BLaER1 (cell line): ENCODE results near the gene BRD1.
A peak's percentile ranks its signal among the peaks of the same experiment; 100 is the strongest.
"Not testable (repeated sequence)": the region's sequence is repeated elsewhere in the genome, so short reads cannot be mapped to it uniquely, and the experiment has no call there.

Experiments
- H3K27ac ChIP-seq: shearing (Covaris generic); formaldehyde crosslinking; 2 replicates; pipeline ENCODE4 v1.8.1; 2022
- H3K27me3 ChIP-seq: shearing (Covaris generic); formaldehyde crosslinking; 2 replicates; pipeline ENCODE4 v1.8.1; 2022
- H3K36me3 ChIP-seq: shearing (Covaris generic); formaldehyde crosslinking; 2 replicates; pipeline ENCODE4 v1.8.1; 2022
- H3K4me1 ChIP-seq: shearing (Covaris generic); formaldehyde crosslinking; 2 replicates; pipeline ENCODE4 v1.8.1; 2022
- H3K4me2 ChIP-seq: shearing (Covaris generic); formaldehyde crosslinking; 2 replicates; pipeline ENCODE4 v1.8.1; 2022
- H3K4me3 ChIP-seq: shearing (Covaris generic); formaldehyde crosslinking; 2 replicates; pipeline ENCODE4 v1.8.1; 2022
- H3K9ac ChIP-seq: shearing (Covaris generic); formaldehyde crosslinking; 2 replicates; pipeline ENCODE4 v1.8.1; 2022
- H3K9me3 ChIP-seq: shearing (Covaris generic); formaldehyde crosslinking; 2 replicates; pipeline ENCODE4 v1.8.1; 2022
- H4K20me1 ChIP-seq: shearing (Covaris generic); formaldehyde crosslinking; 2 replicates; pipeline ENCODE4 v1.8.1; 2022
- Cebpa-rat ChIP-seq: shearing (Covaris generic); IDR thresholded peaks from 2 replicates; pipeline ENCODE4 v1.8.1; 2022

The BRD1 gene

GRCh38 chr22:49826603-49827270 lies 936 bp downstream of the BRD1 start:
- H3K27ac ChIP-seq = peak overlapping the region; percentile 97
- peaks cover 46% of the 10 kb centered on the region for H3K4me1 ChIP-seq
- no peaks in the 10 kb centered on the region for H3K9me3 ChIP-seq
- H3K4me3 ChIP-seq = peak overlapping the region; percentile 98
- peaks cover 54% of the 10 kb centered on the region for H4K20me1 ChIP-seq
- H3K9ac ChIP-seq = peak overlapping the region; percentile 98
- H3K27me3 ChIP-seq = no peaks in the 10 kb centered on the region
- peak overlapping the region; percentile 98 for H3K4me2 ChIP-seq
- TF ChIP-seq Cebpa-rat = no peak
- peaks cover 38% of the 10 kb centered on the region for H3K36me3 ChIP-seq

- Histone ChIP-seq H3K4me1 (peaks cover 52% of the 10 kb centered on the region), H3K36me3 (peaks cover 45% of the 10 kb centered on the region), H3K27ac (peak overlapping the region; percentile 97)
Observed at GRCh38 chr22:49825944-49826602, 1.6 kb downstream of the BRD1 start.

GRCh38 chr22:49825436-49825835 lies 2.2 kb downstream of the BRD1 start:
- H3K4me1 ChIP-seq = peaks cover 59% of the 10 kb centered on the region
- peak overlapping the region; percentile 98 for H3K9ac ChIP-seq
- H4K20me1 ChIP-seq = peaks cover 67% of the 10 kb centered on the region
- H3K4me2 ChIP-seq = peak overlapping the region; percentile 98
- no peak for TF ChIP-seq Cebpa-rat
- peak overlapping the region; percentile 98 for H3K4me3 ChIP-seq
- peak overlapping the region; percentile 97 for H3K27ac ChIP-seq
- peaks cover 51% of the 10 kb centered on the region for H3K36me3 ChIP-seq
- H3K9me3 ChIP-seq = no peaks in the 10 kb centered on the region
- no peaks in the 10 kb centered on the region for H3K27me3 ChIP-seq

More at GRCh38 chr22:49825944-49826602, 1.6 kb downstream of the BRD1 start:
- peaks cover 61% of the 10 kb centered on the region for H4K20me1 ChIP-seq
- H3K4me2 ChIP-seq = peak overlapping the region; percentile 98
- TF ChIP-seq Cebpa-rat = no peak
- H3K4me3 ChIP-seq = peak overlapping the region; percentile 98
- H3K27me3 ChIP-seq = no peaks in the 10 kb centered on the region
- peak overlapping the region; percentile 98 for H3K9ac ChIP-seq
- H3K9me3 ChIP-seq = no peaks in the 10 kb centered on the region

- H3K4me2 ChIP-seq = peak overlapping the region; percentile 98
- H4K20me1 ChIP-seq = peaks cover 72% of the 10 kb centered on the region
- peak overlapping the region; percentile 97 for H3K27ac ChIP-seq
- H3K27me3 ChIP-seq = no peaks in the 10 kb centered on the region
- H3K9me3 ChIP-seq = no peaks in the 10 kb centered on the region
- H3K4me1 ChIP-seq = peaks cover 63% of the 10 kb centered on the region
- H3K9ac ChIP-seq = peak overlapping the region; percentile 98
- peak overlapping the region; percentile 98 for H3K4me3 ChIP-seq
- no peak for TF ChIP-seq Cebpa-rat
- H3K36me3 ChIP-seq = peaks cover 56% of the 10 kb centered on the region
Observed at GRCh38 chr22:49824936-49825335, 2.7 kb downstream of the BRD1 start.

- no peaks in the 10 kb centered on the region for H3K9me3 ChIP-seq
- H3K27ac ChIP-seq = peak overlapping the region; percentile 97
- H3K9ac ChIP-seq = peak overlapping the region; percentile 98
- no peak for TF ChIP-seq Cebpa-rat
- H3K4me3 ChIP-seq = peak overlapping the region; percentile 98
- peaks cover 62% of the 10 kb centered on the region for H3K36me3 ChIP-seq
- peaks cover 63% of the 10 kb centered on the region for H3K4me1 ChIP-seq
- peaks cover 78% of the 10 kb centered on the region for H4K20me1 ChIP-seq
- no peaks in the 10 kb centered on the region for H3K27me3 ChIP-seq
- peak overlapping the region; percentile 98 for H3K4me2 ChIP-seq
Observed at GRCh38 chr22:49824185-49824925, 3.3 kb downstream of the BRD1 start.

GRCh38 chr22:49823289-49824045 lies 4.2 kb downstream of the BRD1 start:
- H3K4me3 ChIP-seq = no peak overlapping the region
- H3K9ac ChIP-seq = no peak overlapping the region
- H3K36me3 ChIP-seq = peaks cover 71% of the 10 kb centered on the region
- no peak overlapping the region for H3K27ac ChIP-seq
- H4K20me1 ChIP-seq = peaks cover 87% of the 10 kb centered on the region
- H3K4me2 ChIP-seq = peak overlapping the region; percentile 98; the same call in 1 of the 2 replicates
- peaks cover 63% of the 10 kb centered on the region for H3K4me1 ChIP-seq
- no peaks in the 10 kb centered on the region for H3K27me3 ChIP-seq
- H3K9me3 ChIP-seq = no peaks in the 10 kb centered on the region
- TF ChIP-seq Cebpa-rat = no peak

- not testable (repeated sequence) for H3K9me3 ChIP-seq, H3K27me3 ChIP-seq, H3K4me3 ChIP-seq, H3K27ac ChIP-seq, H3K9ac ChIP-seq
- Histone ChIP-seq H3K4me2 (peak overlapping the region; percentile 2; the same call in 1 of the 2 replicates), H3K4me1 (peaks cover 72% of the 10 kb centered on the region), H3K36me3 (peaks cover 88% of the 10 kb centered on the region), H4K20me1 (peaks cover 100% of the 10 kb centered on the region)
Observed at GRCh38 chr22:49821741-49822140, 5.9 kb downstream of the BRD1 start.

GRCh38 chr22:49820984-49821383 lies 6.7 kb downstream of the BRD1 start:
- Histone ChIP-seq H3K9ac (no peak overlapping the region), H3K4me1 (peaks cover 76% of the 10 kb centered on the region), H3K27me3 (no peaks in the 10 kb centered on the region), H4K20me1 (peaks cover 100% of the 10 kb centered on the region), H3K36me3 (peaks cover 96% of the 10 kb centered on the region), H3K4me2 (peak overlapping the region; percentile 31; the same call in 1 of the 2 replicates), H3K9me3 (no peaks in the 10 kb centered on the region), H3K27ac (no peak overlapping the region), H3K4me3 (no peak overlapping the region)
- no peak for TF ChIP-seq Cebpa-rat

GRCh38 chr22:49817359-49817758 lies 10.3 kb downstream of the BRD1 start:
- no peak overlapping the region for H3K4me2 ChIP-seq
- H3K36me3 ChIP-seq = peaks cover 99% of the 10 kb centered on the region
- no peak overlapping the region for H3K27ac ChIP-seq
- TF ChIP-seq Cebpa-rat = no peak
- H3K4me1 ChIP-seq = peaks cover 71% of the 10 kb centered on the region
- H4K20me1 ChIP-seq = peaks cover 100% of the 10 kb centered on the region
- H3K27me3 ChIP-seq = no peaks in the 10 kb centered on the region
- H3K9me3 ChIP-seq = no peaks in the 10 kb centered on the region
- H3K9ac ChIP-seq = no peak overlapping the region
- H3K4me3 ChIP-seq = no peak overlapping the region
